Common myeloid progenitor, CD34-positive (primary cell): ENCODE results near the gene P4HB.

Source experiments
- CTCF ChIA-PET: fragments of 350-600 bp; sonication (Branson Sonifier 250); formaldehyde crosslinking; loops from one replicate; lab custom pipeline; 2021; ENCODE audit warnings: antibody characterized with exemption; lab: Charles Lee
- POLR2A ChIA-PET: fragments of 350-600 bp; sonication (Branson Sonifier 250); formaldehyde crosslinking; loops from one replicate; lab custom pipeline; 2021; ENCODE audit warnings: antibody characterized with exemption; lab: Charles Lee
- DNase-seq, 3 donors: peaks; one replicate each; pipeline versions ENCODE4 v3.0.0 to v3.0.0-alpha.2; 2013
- H3K27ac ChIP-seq, 2 experiments: 1 replicate in 1 of 2; 2 replicates in 1 of 2; pipeline ENCODE4 v1.7.0; 2013; ENCODE audit warnings: inconsistent platforms in 2 of 2, low read length in 2 of 2, mild to moderate bottlenecking in 2 of 2, low read depth in 1 of 2, moderate library complexity in 1 of 2; ENCODE audit not compliant: severe bottlenecking in 2 of 2, insufficient read depth in 1 of 2, poor library complexity in 1 of 2
- H3K27me3 ChIP-seq, 5 experiments: replicated peaks in 2 of 5; 1 replicate in 3 of 5; 2 replicates in 2 of 5; pipeline versions ENCODE4 v1.6.1 to v1.7.0; 2013; ENCODE audit warnings: low read length in 4 of 5, mild to moderate bottlenecking in 2 of 5, moderate library complexity in 2 of 5, inconsistent platforms in 1 of 5; ENCODE audit not compliant: insufficient read depth in 5 of 5, control insufficient read depth in 4 of 5
- H3K36me3 ChIP-seq, 4 experiments: 1 replicate in 2 of 4; 2 replicates in 2 of 4; pipeline versions ENCODE4 v1.6.1 to v1.7.0; 2013; ENCODE audit warnings: low read length in 3 of 4, control low read depth in 1 of 4, mild to moderate bottlenecking in 1 of 4; ENCODE audit not compliant: control insufficient read depth in 4 of 4, insufficient read depth in 4 of 4
- H3K4me1 ChIP-seq, 4 experiments: 1 replicate in 3 of 4; 2 replicates in 1 of 4; pipeline versions ENCODE4 v1.6.1 to v1.7.1; 2013; ENCODE audit warnings: low read length in 3 of 4, mild to moderate bottlenecking in 3 of 4, control low read depth in 1 of 4, inconsistent platforms in 1 of 4, moderate library complexity in 1 of 4; ENCODE audit not compliant: control insufficient read depth in 4 of 4, insufficient read depth in 4 of 4; ENCODE audit errors: control extremely low read depth in 1 of 4
- H3K4me3 ChIP-seq, 7 experiments: 1 replicate in 4 of 7; 2 replicates in 3 of 7; pipeline versions ENCODE4 v1.5.1 to v1.7.0; 2013; ENCODE audit warnings: mild to moderate bottlenecking in 7 of 7, low read length in 6 of 7, moderate library complexity in 6 of 7, inconsistent platforms in 2 of 7, low read depth in 2 of 7, control low read depth in 1 of 7; ENCODE audit not compliant: insufficient read depth in 4 of 7, control insufficient read depth in 1 of 7; ENCODE audit errors: extremely low read depth in 1 of 7
- H3K9me3 ChIP-seq, 5 experiments: 1 replicate in 4 of 5; 2 replicates in 1 of 5; pipeline versions ENCODE4 v1.6.1 to v1.7.1; 2013; ENCODE audit warnings: low read length in 4 of 5, mild to moderate bottlenecking in 2 of 5, inconsistent platforms in 1 of 5, low read depth in 1 of 5, moderate library complexity in 1 of 5; ENCODE audit not compliant: control insufficient read depth in 4 of 5, insufficient read depth in 2 of 5; ENCODE audit errors: control extremely low read depth in 1 of 5
- WGBS: methylation state at CpG from one replicate; pipeline ENCODE4 v1.1.5; 2013; ENCODE audit not compliant: insufficient coverage; 5-methylcytosine and 5-hydroxymethylcytosine counted together

P4HB gene

GRCh38 chr17:81845361-81845760 is 15.0 kb downstream of the P4HB start:
- no peak for DNase-seq
- 94% methylated on average over 12 of the region's 13 CpGs for WGBS
- H3K27ac ChIP-seq: no peak overlapping the region
- no peaks in the 10 kb centered on the region for H3K27me3 ChIP-seq
- no peak overlapping the region for H3K4me3 ChIP-seq
- peaks cover 15 to 60% (median 47%) of the 10 kb centered on the region in 4 experiments for H3K36me3 ChIP-seq
- H3K4me1 ChIP-seq: peaks cover 0 to 11% (median 0%) of the 10 kb centered on the region in 4 experiments
- POLR2A ChIA-PET: interaction anchor here (0.6 to 1.5 kb wide), 3 partner anchors 8 to 13 kb away, joined by 3 to 4 read pairs (median 3); partner anchors contain the start of gene MCRIP1
- CTCF ChIA-PET: no interaction called here
- no peaks in the 10 kb centered on the region for H3K9me3 ChIP-seq

DNA sequence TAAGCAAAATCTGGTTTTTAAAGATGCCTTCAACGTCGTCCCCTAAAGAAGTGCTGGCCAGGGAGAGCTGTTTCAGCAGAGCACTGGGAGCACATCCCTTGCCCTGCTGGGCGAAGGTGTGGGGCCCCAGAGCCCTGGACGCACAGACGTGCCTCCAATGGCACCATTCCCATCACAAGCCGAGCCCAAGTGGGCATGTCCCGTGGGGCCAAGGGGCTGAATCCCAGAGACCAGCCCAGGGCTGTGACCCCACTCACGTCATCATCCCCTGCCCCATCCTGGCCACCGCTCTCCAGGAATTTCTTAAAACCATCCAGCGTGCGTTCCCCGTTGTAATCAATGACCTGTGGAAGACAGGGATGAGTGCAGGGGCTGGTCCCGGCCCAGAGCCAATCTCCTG is 15.4 kb downstream of the P4HB start:
- ChIA-PET CTCF (no interaction called here), POLR2A (interaction anchor here (0.7 to 1.0 kb wide), 2 partner anchors 10 to 12 kb away, joined by 3 read pairs; partner anchors contain the start of gene MCRIP1)
- no peak overlapping the region for H3K4me3 ChIP-seq
- peaks cover 0 to 11% (median 0%) of the 10 kb centered on the region in 4 experiments for H3K4me1 ChIP-seq
- 97% methylated on average over 11 of the region's 13 CpGs for WGBS
- DNase-seq: no peak
- peaks cover 15 to 60% (median 47%) of the 10 kb centered on the region in 4 experiments for H3K36me3 ChIP-seq
- no peak overlapping the region for H3K27ac ChIP-seq
- no peaks in the 10 kb centered on the region for H3K9me3 ChIP-seq
- H3K27me3 ChIP-seq: no peaks in the 10 kb centered on the region

DNA sequence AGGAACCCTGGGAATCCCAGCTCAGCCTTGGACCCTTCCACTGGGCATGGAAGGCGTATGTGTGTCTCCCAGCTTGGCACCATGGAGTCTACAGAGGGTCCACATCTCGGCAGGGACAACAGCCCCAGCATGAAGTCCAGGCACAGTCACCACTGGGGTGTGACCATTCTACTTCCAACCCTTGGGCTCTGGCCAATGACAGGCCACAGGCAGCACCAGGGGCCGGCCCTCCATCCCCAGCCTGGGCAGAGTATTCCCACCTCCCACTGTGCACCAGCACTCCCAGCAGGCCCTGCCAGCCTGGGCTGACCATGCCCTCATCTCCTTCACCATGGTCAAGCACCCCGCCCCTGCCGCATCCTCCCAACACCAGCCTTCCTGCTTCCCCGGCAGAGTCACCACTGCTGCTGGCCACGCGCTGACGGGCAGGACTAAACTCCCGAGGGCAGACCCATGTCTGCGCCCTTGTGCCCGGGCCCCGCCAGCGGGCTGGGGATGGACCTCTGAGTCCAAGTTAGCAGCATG is 15.9 kb downstream of the P4HB start:
- Histone ChIP-seq H3K4me1 (peaks cover 0 to 11% (median under 1%) of the 10 kb centered on the region in 4 experiments), H3K27me3 (no peaks in the 10 kb centered on the region), H3K27ac (no peak overlapping the region), H3K9me3 (no peaks in the 10 kb centered on the region), H3K4me3 (no peak overlapping the region), H3K36me3 (peaks cover 15 to 58% (median 47%) of the 10 kb centered on the region in 4 experiments)
- WGBS: 97% methylated on average over 11 of the region's 14 CpGs
- CTCF ChIA-PET: interaction anchor here (1.4 kb wide), 1 partner anchor 12 kb away, joined by 3 read pairs; no protein-coding TSS in a partner anchor
- POLR2A ChIA-PET: interaction anchor here (0.7 to 1.1 kb wide), 3 partner anchors 10 to 183 kb away, joined by 3 read pairs; no protein-coding TSS in a partner anchor
- no peak for DNase-seq

DNA sequence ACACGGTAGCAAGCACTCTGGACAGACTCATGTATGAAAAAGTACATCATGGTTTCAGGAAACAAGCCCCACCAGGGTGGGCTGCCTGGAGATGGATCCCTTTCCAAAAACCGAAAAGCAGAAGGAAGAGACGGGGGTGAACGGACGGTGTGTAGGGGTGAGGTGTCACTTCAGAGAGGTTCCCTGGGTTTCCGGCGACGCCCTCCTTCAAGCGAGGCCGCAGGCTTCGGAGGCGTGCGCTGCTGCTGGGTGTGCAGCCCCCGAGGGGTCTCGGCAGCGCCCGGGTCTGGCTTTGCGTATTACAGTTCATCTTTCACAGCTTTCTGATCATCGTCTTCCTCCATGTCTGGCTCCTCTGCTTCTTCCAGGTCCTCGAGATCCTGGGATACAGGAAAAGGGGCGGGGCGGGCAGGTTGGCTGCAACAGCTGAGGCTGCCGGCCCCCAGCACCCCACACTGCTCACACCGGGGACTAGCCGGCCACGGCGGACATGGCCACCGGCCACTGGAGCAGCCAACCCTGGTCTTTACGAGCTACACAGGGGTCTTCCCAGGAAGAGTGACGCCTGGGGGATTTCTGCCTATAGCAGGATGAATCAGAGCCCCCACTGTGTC is 16.5 kb downstream of the P4HB start:
- CTCF ChIA-PET: interaction anchor here (1.4 kb wide), 1 partner anchor 13 kb away, joined by 3 read pairs; no protein-coding TSS in a partner anchor
- H3K4me3 ChIP-seq: no peak overlapping the region
- no peaks in the 10 kb centered on the region for H3K27me3 ChIP-seq
- H3K27ac ChIP-seq: no peak overlapping the region
- peaks cover 15 to 58% (median 46%) of the 10 kb centered on the region in 4 experiments for H3K36me3 ChIP-seq
- WGBS: 92% methylated on average over 22 of the region's 30 CpGs
- peaks cover 0 to 11% (median 1%) of the 10 kb centered on the region in 4 experiments for H3K4me1 ChIP-seq
- DNase-seq: no peak
- no peaks in the 10 kb centered on the region for H3K9me3 ChIP-seq
- POLR2A ChIA-PET: interaction anchor here (0.7 to 1.8 kb wide), 5 partner anchors 11 to 182 kb away, joined by 3 to 5 read pairs (median 3); partner anchors contain the start of gene MCRIP1

- DNase-seq: no peak
- WGBS: 93% methylated on average over 21 of the region's 21 CpGs
- peaks cover 15 to 54% (median 44%) of the 10 kb centered on the region in 4 experiments for H3K36me3 ChIP-seq
- no peaks in the 10 kb centered on the region for H3K9me3 ChIP-seq
- peaks cover 0 to 13% (median 1%) of the 10 kb centered on the region in 4 experiments for H3K4me1 ChIP-seq
- CTCF ChIA-PET: interaction anchor here (0.7 to 1.4 kb wide), 2 partner anchors 10 to 14 kb away, joined by 3 read pairs; no protein-coding TSS in a partner anchor
- no peak overlapping the region for H3K27ac ChIP-seq
- H3K4me3 ChIP-seq: no peak overlapping the region
- POLR2A ChIA-PET: interaction anchor here (0.7 to 1.8 kb wide), 4 partner anchors 9 to 255 kb away, joined by 3 to 5 read pairs (median 4); partner anchors contain the start of genes FASN and MCRIP1
- no peaks in the 10 kb centered on the region for H3K27me3 ChIP-seq
These were observed 17.4 kb downstream of the P4HB start for GRCh38 chr17:81842725-81843504.

- peaks cover 0 to 15% (median 1%) of the 10 kb centered on the region in 4 experiments for H3K4me1 ChIP-seq
- ChIA-PET POLR2A (interaction anchor here (0.7 to 1.8 kb wide), 4 partner anchors 9 to 256 kb away, joined by 3 to 5 read pairs (median 4); partner anchors contain the start of genes FASN and MCRIP1), CTCF (no interaction called here)
- WGBS: 100% methylated on average over 10 of the region's 11 CpGs
- no peak overlapping the region for H3K4me3 ChIP-seq
- H3K9me3 ChIP-seq: no peaks in the 10 kb centered on the region
- no peak overlapping the region for H3K27ac ChIP-seq
- peaks cover 14 to 51% (median 42%) of the 10 kb centered on the region in 4 experiments for H3K36me3 ChIP-seq
- DNase-seq: no peak
- H3K27me3 ChIP-seq: no peaks in the 10 kb centered on the region
These were observed 18.0 kb downstream of the P4HB start for GRCh38 chr17:81842378-81842724.
